OCI-LY7 (cell line): Measurements from ENCODE around the gene USP31.

Experiments
- EZH2phosphoT487 ChIP-seq: fragments of 200-600 bp; sonication (generic); IDR thresholded peaks from 2 replicates; pipeline ENCODE4 v1.6.1; 2018; ENCODE audit warnings: low read depth, borderline replicate concordance, mild to moderate bottlenecking, mixed run types, antibody characterized with exemption, low read length, moderate library complexity, mixed read lengths
- TF ChIP-seq, protein P1 (sequence below): fragments of 200-600 bp; sonication (generic); conservative IDR thresholded peaks from 2 replicates; pipeline ENCODE4 v1.5.1; 2014; ENCODE audit warnings: mild to moderate bottlenecking, antibody characterized with exemption, low read length, moderate library complexity, mixed read lengths

- TF ChIP-seq, protein P1, sequence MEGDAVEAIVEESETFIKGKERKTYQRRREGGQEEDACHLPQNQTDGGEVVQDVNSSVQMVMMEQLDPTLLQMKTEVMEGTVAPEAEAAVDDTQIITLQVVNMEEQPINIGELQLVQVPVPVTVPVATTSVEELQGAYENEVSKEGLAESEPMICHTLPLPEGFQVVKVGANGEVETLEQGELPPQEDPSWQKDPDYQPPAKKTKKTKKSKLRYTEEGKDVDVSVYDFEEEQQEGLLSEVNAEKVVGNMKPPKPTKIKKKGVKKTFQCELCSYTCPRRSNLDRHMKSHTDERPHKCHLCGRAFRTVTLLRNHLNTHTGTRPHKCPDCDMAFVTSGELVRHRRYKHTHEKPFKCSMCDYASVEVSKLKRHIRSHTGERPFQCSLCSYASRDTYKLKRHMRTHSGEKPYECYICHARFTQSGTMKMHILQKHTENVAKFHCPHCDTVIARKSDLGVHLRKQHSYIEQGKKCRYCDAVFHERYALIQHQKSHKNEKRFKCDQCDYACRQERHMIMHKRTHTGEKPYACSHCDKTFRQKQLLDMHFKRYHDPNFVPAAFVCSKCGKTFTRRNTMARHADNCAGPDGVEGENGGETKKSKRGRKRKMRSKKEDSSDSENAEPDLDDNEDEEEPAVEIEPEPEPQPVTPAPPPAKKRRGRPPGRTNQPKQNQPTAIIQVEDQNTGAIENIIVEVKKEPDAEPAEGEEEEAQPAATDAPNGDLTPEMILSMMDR = no peak
- no peak for TF ChIP-seq EZH2phosphoT487
Measured at GRCh38 chr16:23052221-23052620, 97.0 kb downstream of the USP31 start.
